Embryonic facial prominence (tissue), 1 donor: ENCODE results near the gene UQCR11.

Experiments
- DNase-seq: peaks from one replicate; pipeline ENCODE4 v3.0.0-alpha.2; 2016; ENCODE audit errors: extremely low spot score

UQCR11 gene

GRCh38 chr19:1591421-1592023 is 13.7 kb downstream of the UQCR11 start:
- DNase-seq = no peak

- DNase-seq = no peak
These were observed 14.4 kb downstream of the UQCR11 start for GRCh38 chr19:1590641-1591397.

GRCh38 chr19:1587872-1588271 is 17.4 kb downstream of the UQCR11 start:
- no peak for DNase-seq

- DNase-seq = no peak
These were observed 20.1 kb downstream of the UQCR11 start for GRCh38 chr19:1585243-1585580.

- DNase-seq = no peak
These were observed 20.6 kb downstream of the UQCR11 start for GRCh38 chr19:1584500-1585242.

- DNase-seq = no peak
These were observed 23.1 kb downstream of the UQCR11 start for GRCh38 chr19:1582201-1582600.

GRCh38 chr19:1580957-1581356 is 24.3 kb downstream of the UQCR11 start:
- no peak for DNase-seq

GRCh38 chr19:1580382-1580781 is 24.9 kb downstream of the UQCR11 start:
- DNase-seq = no peak

GRCh38 chr19:1579222-1579621 is 26.0 kb downstream of the UQCR11 start:
- DNase-seq = no peak

GRCh38 chr19:1577929-1578618 is 27.2 kb downstream of the UQCR11 start:
- DNase-seq = no peak

GRCh38 chr19:1577090-1577928 is 28.0 kb downstream of the UQCR11 start:
- no peak for DNase-seq

GRCh38 chr19:1576242-1577089 is 28.8 kb downstream of the UQCR11 start:
- DNase-seq = no peak

- DNase-seq = no peak
These were observed 29.7 kb downstream of the UQCR11 start for GRCh38 chr19:1575323-1576241.

GRCh38 chr19:1574354-1575136 is 30.7 kb downstream of the UQCR11 start:
- DNase-seq = no peak

GRCh38 chr19:1572795-1573194 is 32.5 kb downstream of the UQCR11 start:
- DNase-seq = no peak

GRCh38 chr19:1571358-1571757 is 33.9 kb downstream of the UQCR11 start:
- no peak for DNase-seq

GRCh38 chr19:1570836-1571235 is 34.4 kb downstream of the UQCR11 start:
- DNase-seq = no peak

GRCh38 chr19:1569997-1570396 is 35.3 kb downstream of the UQCR11 start:
- no peak for DNase-seq
